ENCODE data around the gene PBX3.

DNA sequence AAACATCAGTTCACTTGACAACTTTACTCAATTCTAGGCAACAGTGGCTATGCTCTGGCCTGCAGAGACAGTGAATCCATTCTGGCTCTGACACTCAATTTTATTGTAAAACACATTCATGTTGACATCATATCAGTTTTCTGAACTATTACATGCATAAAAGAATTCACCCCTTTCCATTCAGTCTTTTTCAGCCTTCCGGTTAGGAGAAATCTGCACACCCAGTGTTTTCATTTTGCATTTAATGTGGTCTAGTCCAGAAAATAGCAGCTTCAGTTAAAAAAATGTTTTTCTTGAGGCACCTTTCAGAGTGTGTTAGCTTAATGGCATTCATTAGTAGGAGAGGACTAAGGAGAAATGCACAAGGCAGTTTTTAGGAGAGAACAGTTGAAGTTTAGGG lies 95.1 kb downstream of the PBX3 start:
- TF ChIP-seq POLR2A (IDR thresholded peaks at IDR 0.05): no peak
- TF ChIP-seq, protein P1, sequence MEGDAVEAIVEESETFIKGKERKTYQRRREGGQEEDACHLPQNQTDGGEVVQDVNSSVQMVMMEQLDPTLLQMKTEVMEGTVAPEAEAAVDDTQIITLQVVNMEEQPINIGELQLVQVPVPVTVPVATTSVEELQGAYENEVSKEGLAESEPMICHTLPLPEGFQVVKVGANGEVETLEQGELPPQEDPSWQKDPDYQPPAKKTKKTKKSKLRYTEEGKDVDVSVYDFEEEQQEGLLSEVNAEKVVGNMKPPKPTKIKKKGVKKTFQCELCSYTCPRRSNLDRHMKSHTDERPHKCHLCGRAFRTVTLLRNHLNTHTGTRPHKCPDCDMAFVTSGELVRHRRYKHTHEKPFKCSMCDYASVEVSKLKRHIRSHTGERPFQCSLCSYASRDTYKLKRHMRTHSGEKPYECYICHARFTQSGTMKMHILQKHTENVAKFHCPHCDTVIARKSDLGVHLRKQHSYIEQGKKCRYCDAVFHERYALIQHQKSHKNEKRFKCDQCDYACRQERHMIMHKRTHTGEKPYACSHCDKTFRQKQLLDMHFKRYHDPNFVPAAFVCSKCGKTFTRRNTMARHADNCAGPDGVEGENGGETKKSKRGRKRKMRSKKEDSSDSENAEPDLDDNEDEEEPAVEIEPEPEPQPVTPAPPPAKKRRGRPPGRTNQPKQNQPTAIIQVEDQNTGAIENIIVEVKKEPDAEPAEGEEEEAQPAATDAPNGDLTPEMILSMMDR (IDR thresholded peaks at IDR 0.05): no peak
